Hematopoietic multipotent progenitor cell treated with erythropoietin and hydrocortisone succinate and interleukin-3 and kit ligand, for 17 days (in vitro differentiated cells): Measurements from ENCODE around the gene MACO1.
"Not testable (repeated sequence)": the region's sequence is repeated elsewhere in the genome, so short reads cannot be mapped to it uniquely, and the experiment has no call there.

ENCODE experiments used
- DNase-seq: peaks from one replicate; pipeline ENCODE4 v3.0.0-alpha.2; 2015; ENCODE audit warnings: low spot score

MACO1 gene

DNA sequence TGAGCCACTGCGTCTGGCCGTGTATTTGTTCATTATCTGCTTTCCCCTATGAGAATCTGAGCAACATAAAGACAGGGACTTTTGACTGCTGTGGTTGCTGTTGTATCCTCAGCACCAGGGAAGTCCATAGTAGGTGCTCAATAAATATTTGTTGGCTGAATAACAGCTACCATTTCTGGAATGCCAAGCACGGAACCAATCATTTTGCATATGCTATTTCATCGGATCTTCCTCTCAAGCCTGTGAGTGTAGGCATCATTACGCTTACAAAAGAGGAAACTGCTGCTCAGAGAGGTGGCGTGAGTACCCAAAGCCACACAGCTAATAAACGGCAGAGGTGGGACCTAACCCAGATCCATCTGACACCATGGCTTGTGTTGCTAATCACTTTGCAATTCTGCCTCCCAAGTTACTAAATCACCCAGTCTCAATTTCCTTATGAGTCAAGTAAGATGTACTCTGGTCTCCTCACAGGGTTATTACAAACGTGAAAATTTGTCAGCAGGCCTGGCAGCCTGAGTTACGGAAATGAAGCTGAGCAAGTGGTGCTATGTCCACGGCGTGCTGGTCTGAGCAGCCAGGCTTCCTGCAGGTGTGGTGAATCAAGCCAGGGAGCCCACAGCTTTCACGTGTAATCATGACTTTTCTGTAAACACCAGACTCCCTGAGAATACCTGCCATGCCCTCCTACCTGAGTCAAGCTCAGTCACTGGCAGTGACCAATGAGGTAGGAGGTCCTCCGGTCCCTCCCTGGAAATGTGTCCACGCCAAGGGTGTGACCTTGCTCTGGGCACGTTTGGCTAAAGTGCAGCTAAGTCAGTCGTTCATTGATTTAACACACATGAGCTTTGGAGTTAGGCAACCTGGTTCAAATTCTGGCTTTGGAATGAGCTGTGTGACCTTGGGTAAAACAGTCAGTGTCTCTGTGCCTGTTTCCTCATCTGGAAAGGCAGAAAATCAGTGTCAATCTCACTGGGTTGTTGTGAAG lies 5.3 kb upstream of the MACO1 start:
- DNase-seq, result no peak

DNA sequence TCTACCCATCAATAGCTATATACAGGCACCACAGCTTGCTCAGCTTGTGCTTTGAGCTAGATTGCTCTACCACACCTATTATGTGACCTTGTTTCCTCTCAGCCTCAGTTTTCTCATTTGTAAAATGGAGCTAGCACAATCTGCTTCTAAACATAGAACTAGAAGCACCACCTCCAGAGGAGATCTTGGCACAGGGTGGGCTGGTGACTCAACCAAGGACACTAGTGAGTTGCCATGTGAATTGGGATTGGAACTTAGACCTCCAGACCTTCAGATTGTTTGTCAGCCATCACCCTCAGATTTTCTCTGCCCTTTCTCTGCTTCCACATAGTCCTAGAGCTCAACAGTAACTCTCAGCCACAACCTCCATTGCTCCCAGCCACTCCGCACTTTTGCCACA lies 3.0 kb upstream of the MACO1 start:
- peak; percentile 53 for DNase-seq

DNA sequence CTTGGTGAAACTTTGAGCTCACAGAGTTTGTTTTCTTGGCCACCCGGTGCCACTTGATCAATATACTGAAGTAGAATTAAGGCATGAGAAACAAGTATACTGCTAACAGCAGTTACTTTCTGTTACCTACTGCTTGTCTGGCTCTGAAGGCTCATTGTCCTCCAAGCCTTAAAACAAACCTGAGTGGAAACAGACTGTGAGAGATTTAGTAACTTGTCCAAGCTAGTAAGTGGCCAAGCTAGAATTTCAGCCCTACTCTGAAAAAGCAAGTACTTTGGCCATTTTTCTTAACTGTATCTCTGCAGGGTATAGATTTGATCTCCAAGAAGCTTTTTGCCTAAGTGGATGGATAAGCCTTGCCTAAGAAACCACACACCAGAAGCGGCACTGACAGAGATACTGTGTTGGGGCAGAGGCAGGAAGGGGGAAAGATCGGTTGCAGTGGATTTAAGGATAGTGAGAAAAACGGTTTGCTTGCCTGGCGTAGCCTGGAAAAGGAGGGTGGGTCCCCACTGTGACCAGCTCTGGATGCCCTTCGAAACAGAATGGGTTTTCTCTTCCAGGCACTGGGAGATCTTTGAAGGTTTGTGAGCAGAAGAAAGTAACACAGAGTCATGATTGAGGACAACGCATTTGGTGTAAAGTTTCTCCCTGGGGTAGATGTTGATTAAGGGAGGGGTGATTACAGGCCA lies 2.1 kb upstream of the MACO1 start:
- peak; percentile 63 for DNase-seq

DNA sequence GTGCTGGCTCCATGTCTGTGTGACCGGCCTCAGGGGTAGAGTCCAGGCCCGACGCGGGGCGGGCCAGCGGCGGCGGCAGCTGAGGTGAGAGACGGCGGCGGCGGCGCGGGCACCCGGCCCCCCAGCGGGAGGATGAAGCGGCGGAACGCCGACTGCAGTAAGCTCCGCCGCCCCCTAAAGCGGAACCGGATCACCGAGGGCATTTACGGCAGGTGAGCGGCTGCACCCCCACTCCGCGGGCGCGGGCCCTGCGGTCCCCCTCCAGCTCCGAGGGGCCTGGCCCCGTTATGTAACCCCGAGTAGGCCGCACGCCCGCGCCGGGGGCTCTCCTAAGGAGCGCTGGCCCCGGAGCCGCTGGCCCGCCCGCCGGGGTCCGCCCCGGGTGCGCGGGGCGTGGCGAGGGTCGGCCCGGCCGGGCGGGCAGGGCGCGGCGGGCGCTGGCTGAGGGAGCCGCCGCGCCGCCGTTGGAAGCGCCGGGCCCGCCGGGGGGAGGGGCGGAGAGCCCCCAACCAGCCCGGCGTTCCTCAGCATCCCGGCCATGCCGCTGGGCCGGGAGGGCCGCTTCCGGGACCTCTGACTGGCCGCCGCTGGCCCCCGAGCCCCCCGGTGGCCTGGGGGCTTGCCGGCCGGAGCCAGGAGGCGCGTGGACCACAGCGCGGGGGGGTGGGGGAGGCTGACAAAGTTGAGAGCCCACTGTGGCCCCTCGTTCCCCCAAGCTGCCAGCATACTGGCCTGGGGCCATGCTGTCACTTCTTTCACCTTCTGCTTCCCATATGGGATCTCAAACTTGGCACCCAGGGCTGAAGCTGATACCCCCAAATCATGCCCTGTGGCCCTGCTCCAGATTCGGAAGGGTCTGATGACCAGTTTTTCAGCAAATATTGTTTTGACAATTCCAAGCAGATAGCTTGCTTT lies 527 bp downstream of the MACO1 start:
- peak; percentile 85 for DNase-seq

DNA sequence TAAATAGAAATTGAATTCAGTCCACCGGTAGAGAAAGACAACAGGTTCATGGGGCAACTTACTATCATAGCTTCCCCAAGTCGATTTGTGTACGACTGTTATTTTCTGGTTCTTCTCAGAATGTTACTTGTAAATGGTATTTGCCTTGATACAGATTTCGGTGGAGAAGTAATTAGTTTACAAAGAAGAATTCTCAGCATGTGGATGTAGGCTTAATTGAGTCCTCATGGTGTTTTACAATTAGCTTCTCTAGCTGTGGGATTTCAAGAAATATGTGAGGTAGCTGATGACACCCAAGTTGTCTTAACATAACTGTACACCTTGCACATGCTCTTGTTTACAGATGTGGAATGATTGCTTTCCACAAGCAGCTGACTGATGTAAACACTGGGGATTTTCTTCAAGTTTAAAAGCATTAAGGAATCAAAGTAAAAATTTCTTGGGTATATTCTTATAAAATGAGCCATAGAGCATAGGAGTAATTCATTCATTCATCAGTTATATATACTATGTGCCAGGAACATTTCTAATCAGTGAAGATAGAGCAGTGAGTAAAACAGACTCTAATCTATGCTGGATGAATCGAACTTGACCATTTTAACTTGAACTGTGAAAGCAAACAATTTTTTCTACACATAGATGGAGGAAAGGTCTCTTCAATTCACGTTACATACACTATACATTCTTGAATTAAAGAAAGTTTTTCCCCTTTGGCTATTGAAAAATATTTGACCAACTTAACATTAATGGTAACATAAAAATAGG lies 1.4 kb downstream of the MACO1 start:
- DNase-seq, result peak; percentile 82

DNA sequence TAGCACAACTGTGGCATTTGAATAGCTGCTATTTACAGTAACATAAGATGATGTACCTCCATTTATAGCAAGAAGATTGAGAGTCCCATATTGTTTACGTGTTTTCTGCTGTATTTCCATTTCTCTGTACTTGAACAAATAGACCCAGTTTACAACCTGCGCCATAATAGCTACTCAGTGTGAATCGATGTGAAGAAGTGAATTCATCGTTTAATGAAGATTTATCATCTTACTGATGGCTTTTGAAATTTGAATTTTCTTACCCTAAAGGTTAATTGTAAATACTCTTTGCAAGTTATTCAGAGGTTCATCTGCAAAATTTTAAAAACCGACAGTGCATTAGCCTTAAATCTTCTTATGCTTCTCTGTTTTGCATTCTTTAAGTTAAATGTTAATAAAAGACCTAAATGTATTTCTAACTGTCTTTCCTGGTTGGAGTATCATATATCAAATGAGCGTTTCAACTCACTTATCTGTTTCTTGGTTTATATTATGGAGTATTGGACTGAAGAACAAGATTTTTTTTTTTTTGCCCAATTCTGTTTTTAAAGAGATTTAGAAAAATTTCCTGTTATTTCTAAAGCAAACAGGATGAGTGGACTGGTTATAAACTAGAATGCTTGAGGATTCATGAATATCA lies 2.2 kb downstream of the MACO1 start:
- no peak for DNase-seq

DNA sequence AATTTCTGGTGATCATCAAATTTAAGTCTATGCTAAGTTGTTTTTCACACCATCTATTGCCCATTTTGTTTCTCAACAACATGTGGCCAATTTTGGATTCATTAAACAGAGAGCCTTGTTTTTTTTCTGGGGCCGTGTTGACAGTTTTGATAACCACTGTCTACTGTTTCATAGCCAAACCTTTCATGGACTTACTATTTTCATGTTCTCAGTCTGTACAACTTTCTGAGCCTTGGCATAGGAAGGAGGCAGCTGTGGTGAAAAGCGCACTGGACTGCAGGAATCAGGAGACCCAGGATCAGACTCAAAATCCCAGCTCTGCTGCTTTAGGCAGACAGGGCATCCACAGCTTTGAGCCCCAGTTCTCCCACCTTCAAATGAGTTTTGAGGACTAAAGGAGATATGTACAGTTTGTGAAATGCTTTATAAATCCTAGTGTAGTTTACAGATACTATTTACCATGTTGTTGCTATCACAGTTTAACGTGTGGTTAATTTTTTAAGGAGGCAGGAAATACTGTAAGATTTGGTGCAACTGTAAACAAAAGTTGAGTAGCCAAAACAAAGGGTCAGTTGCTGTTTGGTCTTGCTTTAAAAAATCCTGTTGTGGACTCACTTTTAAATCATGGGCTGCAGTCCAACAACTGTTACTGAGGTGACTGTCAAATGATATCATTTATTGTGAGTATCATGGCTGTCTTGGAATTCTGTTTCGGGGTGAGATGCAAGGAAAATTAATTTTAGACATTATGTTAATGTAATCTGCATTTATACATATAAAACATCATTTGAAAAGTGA lies 2.9 kb downstream of the MACO1 start:
- DNase-seq, result peak; percentile 72

DNA sequence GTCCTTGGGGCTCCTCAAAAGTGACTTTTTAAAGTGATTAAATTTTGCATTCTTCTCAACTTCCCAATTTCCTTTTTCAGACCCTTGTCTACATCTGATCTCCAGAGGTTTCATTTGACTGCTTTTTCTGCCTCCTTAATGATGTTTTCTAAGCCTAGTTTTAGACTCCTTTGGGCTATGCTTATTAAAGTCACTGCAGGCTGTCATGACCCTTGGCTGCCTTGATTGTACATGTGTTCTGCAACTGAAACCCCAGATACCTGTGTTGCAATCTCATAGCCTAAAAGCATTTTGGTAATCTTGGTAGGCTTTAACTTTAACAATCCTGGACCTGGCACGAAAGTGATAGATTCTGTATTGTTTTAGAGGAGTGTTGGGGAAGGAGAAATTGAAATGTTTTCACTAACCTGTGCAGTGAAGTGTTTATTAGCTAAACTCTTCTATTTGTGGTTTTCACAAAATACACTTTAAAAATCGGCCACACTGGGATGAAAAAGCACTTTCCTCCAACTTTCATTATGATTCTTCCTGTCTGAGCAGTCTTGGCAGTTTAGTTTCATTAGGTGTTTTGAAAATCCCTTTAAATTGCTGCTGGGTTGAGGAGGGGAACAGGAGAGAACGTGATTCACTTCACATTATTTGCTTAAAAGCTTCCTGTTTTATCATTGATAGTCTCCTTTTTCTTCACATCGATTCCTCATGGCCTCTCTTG lies 4.9 kb downstream of the MACO1 start:
- peak; percentile 54 for DNase-seq

DNA sequence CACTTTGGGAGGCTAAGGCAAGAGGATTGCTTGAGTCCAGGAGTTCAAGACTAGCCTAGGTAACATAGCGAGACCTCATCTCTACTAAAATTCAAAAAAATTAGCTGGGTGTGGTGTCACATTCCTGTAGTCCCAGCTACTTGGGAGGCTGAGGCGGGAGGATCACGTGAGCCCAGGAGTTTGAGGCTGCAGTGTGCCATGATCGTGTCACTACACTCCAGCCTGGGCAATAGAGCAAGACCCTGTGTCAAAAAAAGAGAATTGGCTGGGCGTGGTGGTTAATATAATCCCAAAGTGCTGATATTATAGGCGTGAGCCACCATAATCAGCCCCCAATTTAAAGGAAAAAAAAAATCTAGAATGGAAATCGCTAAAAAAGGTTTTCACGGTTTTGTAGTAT lies 7.0 kb downstream of the MACO1 start:
- DNase-seq, result no peak

DNA sequence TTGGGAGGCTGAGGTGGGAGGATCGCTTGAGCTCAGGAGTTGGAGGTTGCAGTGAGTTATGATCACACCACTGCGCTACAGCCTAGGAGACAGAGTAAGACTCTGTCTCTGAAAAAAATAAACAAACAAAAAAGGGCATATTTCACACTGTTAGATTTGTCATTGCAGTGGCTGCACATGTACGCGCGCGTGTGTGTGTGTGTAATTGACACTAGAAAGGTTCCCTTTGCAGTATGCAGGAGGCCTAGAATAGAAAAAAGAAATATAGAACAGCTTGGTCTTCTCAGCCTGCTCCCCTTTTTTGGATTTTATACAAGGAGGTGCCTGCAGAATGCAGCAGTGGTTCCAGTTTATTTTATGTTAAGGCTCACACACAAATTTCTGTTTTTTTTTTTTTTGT lies 8.6 kb downstream of the MACO1 start:
- no peak for DNase-seq

DNA sequence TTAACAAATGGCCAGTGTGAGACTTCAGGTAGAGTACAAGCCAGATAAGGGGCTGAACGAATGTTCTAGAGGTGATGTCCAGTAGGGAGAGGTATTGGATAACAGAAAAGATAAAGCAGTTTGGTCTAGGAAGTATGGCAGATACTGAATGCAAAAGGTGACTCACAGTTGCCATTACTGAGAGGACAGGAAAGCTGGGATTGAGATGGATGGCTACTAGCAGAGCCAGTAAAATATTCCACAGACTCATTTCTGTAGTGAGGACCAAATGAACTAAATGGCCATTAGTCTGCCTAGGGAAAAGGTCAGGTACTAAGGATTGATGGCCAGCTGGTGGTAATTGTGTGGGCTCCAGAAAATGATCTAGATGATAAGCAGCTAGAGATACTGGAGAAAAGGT lies 11.5 kb downstream of the MACO1 start:
- peak; percentile 49 for DNase-seq

DNA sequence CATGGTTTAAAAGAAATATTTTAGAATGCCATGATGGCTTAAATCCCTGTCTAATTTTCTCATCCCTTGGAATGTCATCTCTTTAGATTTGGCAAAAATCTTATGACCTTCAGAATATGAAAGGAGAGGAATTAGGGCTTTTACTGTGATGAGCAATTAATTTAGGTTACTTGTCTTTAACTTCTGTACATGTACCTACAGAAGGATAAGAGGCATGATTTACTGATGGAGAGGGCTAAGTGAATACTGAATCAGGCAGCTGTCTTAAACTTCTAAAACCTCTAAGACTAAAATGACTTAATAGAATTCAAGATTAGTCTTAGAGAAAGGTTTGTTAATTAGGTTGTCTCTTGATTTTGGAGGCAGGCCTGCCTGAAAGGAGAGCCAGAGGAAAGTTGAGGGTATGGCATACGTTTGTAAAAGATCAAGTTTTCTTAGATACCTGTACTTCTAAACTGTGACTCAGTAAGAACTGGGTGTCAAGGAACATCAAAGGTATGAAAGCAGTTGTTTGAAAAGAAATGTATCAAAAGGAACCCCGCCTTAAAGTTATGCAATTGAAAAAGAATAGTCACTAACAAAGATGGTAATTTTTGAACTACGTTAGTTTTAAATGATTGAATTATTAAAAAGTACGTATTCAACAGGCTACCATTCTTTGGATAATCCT lies 12.5 kb downstream of the MACO1 start:
- no peak for DNase-seq

DNA sequence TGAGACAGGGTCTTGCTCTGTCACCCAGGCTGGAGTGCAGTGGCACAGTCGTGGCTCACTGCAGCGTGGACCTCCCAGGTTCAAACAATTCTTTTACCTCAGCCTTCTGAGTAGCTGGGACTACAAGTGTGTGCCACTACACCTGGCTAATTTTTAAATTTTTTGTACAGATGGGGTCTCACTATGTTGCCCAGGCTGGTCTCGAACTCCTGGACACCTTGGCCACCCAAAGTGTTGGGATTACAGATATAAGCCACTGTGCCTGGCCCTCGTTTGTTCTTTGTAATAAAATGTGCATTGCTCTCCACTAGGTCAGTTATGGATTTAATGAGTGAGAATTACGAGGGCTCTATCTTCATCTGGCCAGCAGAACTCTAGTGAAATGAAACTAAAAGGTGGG lies 13.9 kb downstream of the MACO1 start:
- DNase-seq, result not testable (repeated sequence)

DNA sequence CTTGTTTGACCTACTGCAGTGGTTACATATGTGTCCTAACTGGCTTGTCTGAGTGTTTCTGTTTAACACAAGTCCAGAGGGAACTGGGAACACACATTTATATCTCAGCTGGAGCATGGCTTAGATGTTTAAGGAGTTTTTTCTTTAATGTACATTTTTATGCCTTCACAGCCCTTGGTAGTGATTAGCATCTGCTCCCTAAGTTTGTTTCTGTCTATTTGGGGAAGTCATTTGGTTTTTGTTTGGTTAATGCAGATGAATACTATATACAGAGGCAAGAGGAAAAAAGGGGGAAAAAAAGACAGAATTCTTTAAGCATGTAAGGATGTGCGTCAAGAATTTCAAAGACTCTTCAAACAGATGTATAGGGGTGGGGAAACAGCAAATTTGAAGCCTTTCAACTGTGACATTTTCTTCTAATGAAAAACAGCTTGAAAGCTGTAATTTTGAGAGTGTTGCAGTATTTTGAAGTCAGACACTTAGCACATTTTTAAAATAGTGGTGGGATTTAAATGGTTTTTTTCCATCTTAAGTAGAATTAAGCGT lies 15.4 kb downstream of the MACO1 start:
- no peak for DNase-seq

DNA sequence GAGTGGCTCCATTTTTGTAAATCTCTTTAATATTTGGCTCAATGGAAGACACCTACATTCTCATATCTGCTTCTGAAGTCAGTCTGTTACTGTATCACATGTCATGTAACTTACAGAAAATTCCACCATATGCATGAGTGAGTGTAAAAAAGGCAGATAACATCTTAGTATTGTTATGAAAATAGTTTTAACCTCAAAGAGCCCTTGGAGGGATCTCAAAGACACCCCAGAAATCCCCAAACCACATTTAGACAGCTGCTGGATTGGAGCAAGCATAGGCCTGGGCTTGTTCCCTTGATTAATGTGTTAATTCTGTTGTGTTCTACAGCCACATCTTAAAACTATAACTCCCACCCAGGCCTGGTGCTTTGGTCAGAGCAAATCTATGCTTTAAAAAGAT lies 16.9 kb downstream of the MACO1 start:
- no peak for DNase-seq

DNA sequence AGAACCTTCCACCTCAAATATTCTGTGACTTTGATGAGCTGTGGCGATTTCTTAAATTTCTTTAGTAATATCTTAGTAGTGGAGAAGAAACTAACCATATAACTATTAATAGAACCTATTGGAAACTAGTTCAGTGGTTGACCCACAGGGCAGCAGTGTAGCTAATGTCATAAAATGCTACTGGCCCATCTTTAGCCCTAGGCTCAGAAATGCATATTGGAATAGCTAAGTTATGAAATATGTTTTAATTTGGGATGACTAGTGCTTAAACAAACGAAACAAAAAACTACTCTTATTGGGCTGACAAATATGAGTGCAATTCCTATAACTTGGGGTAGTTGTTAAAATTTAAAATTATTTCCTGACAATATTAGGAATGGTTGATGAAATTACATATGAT lies 20.2 kb downstream of the MACO1 start:
- no peak for DNase-seq

DNA sequence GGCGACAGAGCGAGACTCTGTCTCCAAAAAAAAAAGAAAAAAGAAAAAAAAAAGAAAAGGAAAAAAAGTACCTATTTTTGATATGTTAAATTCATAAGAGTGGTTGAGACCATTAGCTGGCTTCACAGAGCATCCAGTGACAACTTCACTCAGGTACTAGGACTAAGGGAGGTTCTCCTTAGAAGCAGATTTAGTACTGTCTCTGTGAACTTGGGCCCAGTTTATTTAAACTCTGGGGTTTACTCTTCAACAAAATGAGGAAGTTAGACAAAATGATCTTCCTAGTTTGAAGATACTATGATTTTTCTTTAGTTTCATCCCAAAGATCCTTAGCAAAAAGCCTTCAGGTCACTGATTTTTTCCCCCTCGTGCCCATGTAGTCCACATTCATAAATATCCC lies 21.2 kb downstream of the MACO1 start:
- DNase-seq, result no peak

DNA sequence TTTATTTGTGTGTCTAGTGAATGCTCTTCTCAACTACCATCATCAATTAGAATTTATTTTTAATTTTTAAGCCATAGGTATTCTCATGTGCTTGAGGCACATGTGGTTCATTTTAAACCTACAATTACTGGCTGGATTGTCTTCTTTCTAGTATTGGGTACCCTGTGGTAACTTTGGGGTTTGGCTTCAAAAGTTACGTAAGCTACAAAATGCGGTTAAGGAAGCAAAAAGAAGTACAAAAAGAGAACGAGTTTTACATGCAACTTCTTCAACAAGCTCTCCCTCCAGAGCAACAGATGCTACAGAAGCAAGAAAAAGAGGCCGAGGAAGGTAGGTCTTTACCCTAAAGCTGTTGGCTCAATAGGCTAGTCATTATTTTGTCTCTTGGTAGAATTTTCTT lies 25.8 kb downstream of the MACO1 start:
- DNase-seq, result no peak
